Kidney (tissue), 14 donors: ENCODE data around the gene NHS. TPM values are rescaled to one million over a fixed set of nuclear protein-coding genes. Genes with fewer than 3 reads are reported as not detected.
A peak's percentile ranks its signal among the peaks of the same experiment; 100 is the strongest.

Source experiments
- DNase-seq, 5 donors: peaks; one replicate each; pipeline ENCODE4 v3.0.0-alpha.2; 2013 to 2020
- FAIRE-seq: peaks from 2 replicates; lab custom pipeline; 2012; peaks lifted over from hg19 to GRCh38; lab: Jason Lieb, UNC
- H3K27ac ChIP-seq, 2 donors: one replicate each; pipeline ENCODE4 v1.7.0; 2013; ENCODE audit warnings: low read depth in 2 of 2, low read length in 2 of 2, inconsistent platforms in 1 of 2
- H3K27me3 ChIP-seq: one replicate; pipeline ENCODE4 v1.7.1; 2013; ENCODE audit warnings: low read length, inconsistent platforms; ENCODE audit not compliant: control insufficient read depth, insufficient read depth
- H3K36me3 ChIP-seq, 3 donors: one replicate each; pipeline versions ENCODE4 v1.7.0 to v1.7.1; 2013; ENCODE audit warnings: low read length in 3 of 3, control low read depth in 1 of 3, inconsistent platforms in 1 of 3; ENCODE audit not compliant: insufficient read depth in 3 of 3, control insufficient read depth in 2 of 3
- H3K4me1 ChIP-seq, 3 donors: one replicate each; pipeline versions ENCODE4 v1.7.0 to v1.7.1; 2013; ENCODE audit warnings: low read length in 3 of 3, inconsistent platforms in 1 of 3, low read depth in 1 of 3; ENCODE audit not compliant: control insufficient read depth in 2 of 3, insufficient read depth in 2 of 3
- H3K4me3 ChIP-seq, 3 donors: one replicate each; pipeline versions ENCODE4 v1.7.0 to v1.8.1; 2013; ENCODE audit warnings: low read length in 3 of 3, control low read depth in 1 of 3, inconsistent platforms in 1 of 3
- H3K9ac ChIP-seq, 3 donors: one replicate each; pipeline versions ENCODE4 v1.7.0 to v1.7.1; 2013; ENCODE audit warnings: low read length in 3 of 3, control low read depth in 1 of 3, inconsistent platforms in 1 of 3
- H3K9me3 ChIP-seq, 3 donors: one replicate each; pipeline versions ENCODE4 v1.7.0 to v1.7.1; 2013; ENCODE audit warnings: low read length in 3 of 3, control low read depth in 1 of 3, inconsistent platforms in 1 of 3; ENCODE audit not compliant: control insufficient read depth in 2 of 3, insufficient read depth in 1 of 3
- intact Hi-C: fragments of 100-400 bp; cut with DNase I; formaldehyde crosslinking; loops from one replicate; pipeline ENCODE4 v1.11.1; 2022
- polyA plus RNA-seq: library from polyadenylated mRNA; stranded (reverse); fragments of 350-450 nt; fragmentation: Illumina TruSeq; extraction: RNeasy Lipid Tissue Mini Kit (QIAGEN cat#74804); gene quantifications from one replicate; pipeline ENCODE4 v1.2.3, GENCODE V29; 2014; ENCODE audit warnings: low read depth, low replicate concordance; ENCODE audit not compliant: insufficient read depth
- total RNA-seq: library from RNA; stranded (reverse); fragmentation: NEBNext Ultra II Directional; extraction: Animal tissue kit (Norgen Biotek cat#: 25700); gene quantifications from one replicate; pipeline ENCODE4 v1.2.1, GENCODE V29; 2021
- TF ChIP-seq, protein P1 (sequence below): IDR thresholded peaks from 3 replicates; pipeline ENCODE4 v1.5.1; 2012; ENCODE audit warnings: mild to moderate bottlenecking, moderate library complexity, borderline replicate concordance; ENCODE audit not compliant: insufficient read depth; ENCODE audit errors: extremely low read depth
- donor health status: control.
- donor health status: control.
- donor health status: control.
- donor health status: control.
- donor health status: control.
- donor health status: DM: yes; HTN: yes; CAD: no.
- donor health status: Normal renal cell carcinoma (clear cell type).

Gene NHS
- total and polyA plus RNA-seq, 2 donors from 2014 or later: 3.1 to 28.9 TPM

DNA sequence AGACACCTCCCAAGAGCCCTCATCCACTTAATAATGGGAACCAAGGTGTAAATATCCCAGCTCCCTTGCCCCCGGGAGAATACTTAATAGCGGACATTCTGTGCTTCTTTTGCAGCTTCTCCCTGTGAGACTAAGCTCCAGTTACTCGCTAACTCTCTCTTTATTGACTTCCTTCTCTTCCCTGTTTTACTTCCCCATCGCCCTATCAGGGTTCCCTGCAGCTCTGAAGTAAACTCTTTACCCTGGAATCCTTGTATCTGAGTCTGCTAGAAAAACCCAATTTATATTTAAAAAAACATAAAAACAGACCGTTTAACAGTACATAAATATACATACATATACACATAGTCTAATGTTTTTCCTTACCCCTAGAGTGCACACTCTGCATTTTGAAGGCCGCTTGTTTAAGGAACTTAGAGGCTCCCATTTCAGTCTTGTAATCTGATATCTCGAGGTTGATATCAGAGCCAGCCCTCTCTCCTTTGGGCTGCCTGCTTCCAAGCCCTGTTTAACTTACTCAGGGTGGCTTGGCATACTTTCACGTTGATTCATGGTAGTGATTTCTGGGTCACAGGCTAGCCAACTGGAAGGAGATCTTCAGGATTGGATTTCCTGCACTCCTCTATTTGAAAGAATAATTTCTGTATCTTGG, 184.9 kb downstream of the NHS start:
- Histone ChIP-seq H3K27me3 (peaks cover 7% of the 10 kb centered on the region), H3K27ac (peak overlapping the region in 1 of 2 donors; percentile 63), H3K9me3 (no peaks in the 10 kb centered on the region), H3K4me1 (peaks cover 0 to 16% (median 8%) of the 10 kb centered on the region in 3 donors), H3K36me3 (no peaks in the 10 kb centered on the region), H3K4me3 (no peak overlapping the region), H3K9ac (no peak overlapping the region)
- TF ChIP-seq, protein P1, sequence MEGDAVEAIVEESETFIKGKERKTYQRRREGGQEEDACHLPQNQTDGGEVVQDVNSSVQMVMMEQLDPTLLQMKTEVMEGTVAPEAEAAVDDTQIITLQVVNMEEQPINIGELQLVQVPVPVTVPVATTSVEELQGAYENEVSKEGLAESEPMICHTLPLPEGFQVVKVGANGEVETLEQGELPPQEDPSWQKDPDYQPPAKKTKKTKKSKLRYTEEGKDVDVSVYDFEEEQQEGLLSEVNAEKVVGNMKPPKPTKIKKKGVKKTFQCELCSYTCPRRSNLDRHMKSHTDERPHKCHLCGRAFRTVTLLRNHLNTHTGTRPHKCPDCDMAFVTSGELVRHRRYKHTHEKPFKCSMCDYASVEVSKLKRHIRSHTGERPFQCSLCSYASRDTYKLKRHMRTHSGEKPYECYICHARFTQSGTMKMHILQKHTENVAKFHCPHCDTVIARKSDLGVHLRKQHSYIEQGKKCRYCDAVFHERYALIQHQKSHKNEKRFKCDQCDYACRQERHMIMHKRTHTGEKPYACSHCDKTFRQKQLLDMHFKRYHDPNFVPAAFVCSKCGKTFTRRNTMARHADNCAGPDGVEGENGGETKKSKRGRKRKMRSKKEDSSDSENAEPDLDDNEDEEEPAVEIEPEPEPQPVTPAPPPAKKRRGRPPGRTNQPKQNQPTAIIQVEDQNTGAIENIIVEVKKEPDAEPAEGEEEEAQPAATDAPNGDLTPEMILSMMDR: no peak
- intact Hi-C loops: no loop called here
- DNase-seq: peak in 3 of 5 donors; percentile 46 to 80 (median 74)
- peak; percentile 87 for FAIRE-seq

DNA sequence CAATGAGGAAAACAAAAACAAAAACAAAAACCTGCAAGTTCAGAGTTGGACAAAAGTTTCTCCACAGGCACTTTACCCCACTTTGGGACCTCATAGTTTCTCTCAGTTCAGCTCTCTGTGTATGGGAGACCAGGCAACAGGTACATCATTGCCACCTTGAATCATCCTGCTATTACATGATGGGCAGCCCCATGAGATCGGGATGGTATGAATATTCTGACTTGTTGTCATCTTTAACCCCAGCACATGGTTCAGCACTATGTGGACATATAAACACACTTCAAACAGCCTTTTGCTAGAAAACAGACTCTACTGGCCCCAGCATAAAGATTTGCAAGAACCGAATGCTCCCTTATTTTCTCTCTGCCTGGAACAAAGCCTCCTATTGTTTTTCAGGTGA, 185.4 kb downstream of the NHS start:
- no peak overlapping the region for H3K4me3 ChIP-seq
- peaks cover 7% of the 10 kb centered on the region for H3K27me3 ChIP-seq
- TF ChIP-seq, protein P1: no peak
- no peaks in the 10 kb centered on the region for H3K9me3 ChIP-seq
- H3K4me1 ChIP-seq: peaks cover 0 to 14% (median 7%) of the 10 kb centered on the region in 3 donors
- no peak overlapping the region for H3K9ac ChIP-seq
- intact Hi-C loops: no loop called here
- no peaks in the 10 kb centered on the region for H3K36me3 ChIP-seq
- H3K27ac ChIP-seq: peak overlapping the region; percentile 32 to 63
- DNase-seq (no peak), FAIRE-seq (no peak)

GRCh38 chrX:17563076-17563475, 188.1 kb downstream of the NHS start:
- Histone ChIP-seq H3K4me3 (no peak overlapping the region), H3K4me1 (peaks cover 0 to 17% (median 14%) of the 10 kb centered on the region in 3 donors), H3K9me3 (no peaks in the 10 kb centered on the region), H3K9ac (no peak overlapping the region), H3K36me3 (no peaks in the 10 kb centered on the region), H3K27me3 (peaks cover 7% of the 10 kb centered on the region), H3K27ac (no peak overlapping the region)
- no peak for DNase-seq
- FAIRE-seq: no peak
- TF ChIP-seq, protein P1: no peak
- intact Hi-C loops: no loop called here
